Posterior vena cava (tissue), 2 donors: ENCODE measurements around the gene TBC1D22A. TPM values are rescaled to one million over a fixed set of nuclear protein-coding genes. Genes with fewer than 3 reads are reported as not detected.

Source experiments
- DNase-seq: peaks from one replicate; pipeline ENCODE4 v3.0.0-alpha.2; 2020; ENCODE audit warnings: low spot score
- intact Hi-C, 2 donors: fragments of 100-400 bp; cut with DNase I; formaldehyde crosslinking; loops; one replicate each; pipeline versions ENCODE4 v1.14.1 to v1.14.2; 2022 to 2023
- total RNA-seq, 2 donors: library from RNA; stranded (reverse); fragmentation: NEBNext Ultra II Directional; extraction: Animal tissue kit (Norgen Biotek cat#: 25700); gene quantifications; one replicate each; pipeline ENCODE4 v1.2.1, GENCODE V29; 2021
- donor health status: DM: yes; HTN: yes; CAD: no.
- donor health status: DM: yes; HTN: yes; CAD: no.

Gene TBC1D22A
- total RNA-seq, 2 donors from 2014 or later, result 19.3 to 21.7 TPM

GRCh38 chr22:47000888-47001287 is 238.4 kb downstream of the TBC1D22A start:
- intact Hi-C loops, result no loop called here
- peak; percentile 8 for DNase-seq

GRCh38 chr22:47001288-47001687 is 238.8 kb downstream of the TBC1D22A start:
- intact Hi-C loops, result no loop called here
- peak; percentile 36 for DNase-seq

GRCh38 chr22:47002692-47003091 is 240.2 kb downstream of the TBC1D22A start:
- intact Hi-C loops, result no loop called here
- DNase-seq, result peak; percentile 43

- intact Hi-C loops, result no loop called here
- DNase-seq, result no peak
These were observed 243.3 kb downstream of the TBC1D22A start for GRCh38 chr22:47005506-47006408.

- intact Hi-C loops, result no loop called here
These were observed 244.0 kb downstream of the TBC1D22A start for GRCh38 chr22:47006433-47006832.

GRCh38 chr22:47006869-47007268 is 244.4 kb downstream of the TBC1D22A start:
- intact Hi-C loops, result no loop called here
- peak; percentile 17 for DNase-seq

More at GRCh38 chr22:47006433-47006832, 244.0 kb downstream of the TBC1D22A start:
- peak; percentile 54 for DNase-seq

- intact Hi-C loops, result no loop called here
- DNase-seq, result no peak
These were observed 245.0 kb downstream of the TBC1D22A start for GRCh38 chr22:47007496-47007895.

GRCh38 chr22:47008208-47008885 is 245.9 kb downstream of the TBC1D22A start:
- peak; percentile 19 for DNase-seq
- intact Hi-C loops, result no loop called here

GRCh38 chr22:47009304-47010101 is 247.1 kb downstream of the TBC1D22A start:
- intact Hi-C loops, result no loop called here
- peak; percentile 37 for DNase-seq

- DNase-seq, result peak; percentile 19
- intact Hi-C loops, result no loop called here
These were observed 247.8 kb downstream of the TBC1D22A start for GRCh38 chr22:47010211-47010610.

- peak; percentile 70 for DNase-seq
- intact Hi-C loops, result no loop called here
These were observed 248.8 kb downstream of the TBC1D22A start for GRCh38 chr22:47011131-47011858.

GRCh38 chr22:47011859-47012258 is 249.4 kb downstream of the TBC1D22A start:
- DNase-seq, result peak; percentile 18
- intact Hi-C loops, result no loop called here

GRCh38 chr22:47012589-47013370 is 250.3 kb downstream of the TBC1D22A start:
- intact Hi-C loops, result no loop called here
- DNase-seq, result peak; percentile 54

- intact Hi-C loops, result no loop called here
- peak; percentile 57 for DNase-seq
These were observed 251.6 kb downstream of the TBC1D22A start for GRCh38 chr22:47013861-47014635.

GRCh38 chr22:47014636-47015345 is 252.3 kb downstream of the TBC1D22A start:
- intact Hi-C loops, result no loop called here
- DNase-seq, result peak; percentile 58

GRCh38 chr22:47015589-47016178 is 253.2 kb downstream of the TBC1D22A start:
- intact Hi-C loops, result no loop called here
- DNase-seq, result peak; percentile 65
